Suprapubic skin (tissue), 4 donors: ENCODE data around the gene DHRS7.
A peak's percentile ranks its signal among the peaks of the same experiment; 100 is the strongest.

Experiments used
- CTCF ChIP-seq, 2 donors: fragments of 200-600 bp in 1 of 2; fragments of 450-650 bp in 1 of 2; sonication (generic) in 1 of 2; IDR thresholded peaks; one replicate each; pipeline ENCODE4 v1.5.1; 2016 to 2019; ENCODE audit warnings: antibody characterized with exemption in 2 of 2, mild to moderate bottlenecking in 1 of 2, moderate library complexity in 1 of 2
- EP300 ChIP-seq: sonication (generic); formaldehyde crosslinking; IDR thresholded peaks from one replicate; pipeline ENCODE4 v1.6.1; 2017; ENCODE audit warnings: antibody characterized with exemption
- POLR2A ChIP-seq, 2 donors: fragments of 450-650 bp; IDR thresholded peaks; one replicate each; pipeline ENCODE4 v1.6.1; 2017; ENCODE audit warnings: antibody characterized with exemption in 2 of 2, mild to moderate bottlenecking in 2 of 2, moderate library complexity in 2 of 2
- POLR2AphosphoS5 ChIP-seq, 3 donors: sonication (generic); formaldehyde crosslinking; IDR thresholded peaks; one replicate each; pipeline ENCODE4 v1.6.1; 2017; ENCODE audit warnings: antibody characterized with exemption in 3 of 3

GRCh38 chr14:60164712-60165546 is at the start of gene DHRS7:
- TF ChIP-seq CTCF (IDR thresholded peaks at IDR 0.05) (peak in 1 of 2 donors; percentile 51), POLR2A (IDR thresholded peaks at IDR 0.05) (peak; percentile 46 to 56), EP300 (no peak), POLR2AphosphoS5 (IDR thresholded peaks at IDR 0.05) (peak in 2 of 3 donors; percentile 56 to 66)
